DND-41 (cell line): ENCODE data around the gene TAGAP.

ENCODE experiments used
- EZH2 ChIP-seq: IDR thresholded peaks from 3 replicates; pipeline ENCODE4 v1.6.1; 2012; ENCODE audit warnings: borderline replicate concordance, low read depth, mild to moderate bottlenecking, moderate library complexity, low read length, inconsistent platforms; ENCODE audit not compliant: severe bottlenecking
- TF ChIP-seq, protein P1 (sequence below): IDR thresholded peaks from 2 replicates; pipeline ENCODE4 v1.5.1; 2012; ENCODE audit warnings: borderline replicate concordance, low read length, moderate library complexity, mild to moderate bottlenecking; ENCODE audit not compliant: poor library complexity, severe bottlenecking; ENCODE audit errors: extremely low read depth

DNA sequence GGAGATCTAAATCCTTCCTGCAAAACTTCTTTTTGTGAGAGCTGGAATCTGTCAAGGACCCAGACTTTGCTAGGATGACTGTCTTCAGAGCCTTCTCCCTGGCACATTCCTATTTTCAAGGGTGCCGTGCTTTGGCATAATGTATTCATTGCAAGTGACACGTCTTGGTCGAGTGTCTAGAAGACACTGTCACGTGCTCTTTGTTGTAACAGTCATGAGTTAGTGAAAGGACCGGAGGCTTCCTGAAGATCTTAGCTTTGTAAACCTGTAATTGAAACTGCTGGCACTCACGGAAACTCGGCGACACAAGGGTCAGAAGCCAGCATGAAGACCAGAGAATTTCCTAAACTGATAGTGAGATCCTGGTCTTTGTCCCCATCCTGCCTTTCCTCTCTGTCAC, 19.7 kb upstream of the TAGAP start:
- TF ChIP-seq, protein P1, sequence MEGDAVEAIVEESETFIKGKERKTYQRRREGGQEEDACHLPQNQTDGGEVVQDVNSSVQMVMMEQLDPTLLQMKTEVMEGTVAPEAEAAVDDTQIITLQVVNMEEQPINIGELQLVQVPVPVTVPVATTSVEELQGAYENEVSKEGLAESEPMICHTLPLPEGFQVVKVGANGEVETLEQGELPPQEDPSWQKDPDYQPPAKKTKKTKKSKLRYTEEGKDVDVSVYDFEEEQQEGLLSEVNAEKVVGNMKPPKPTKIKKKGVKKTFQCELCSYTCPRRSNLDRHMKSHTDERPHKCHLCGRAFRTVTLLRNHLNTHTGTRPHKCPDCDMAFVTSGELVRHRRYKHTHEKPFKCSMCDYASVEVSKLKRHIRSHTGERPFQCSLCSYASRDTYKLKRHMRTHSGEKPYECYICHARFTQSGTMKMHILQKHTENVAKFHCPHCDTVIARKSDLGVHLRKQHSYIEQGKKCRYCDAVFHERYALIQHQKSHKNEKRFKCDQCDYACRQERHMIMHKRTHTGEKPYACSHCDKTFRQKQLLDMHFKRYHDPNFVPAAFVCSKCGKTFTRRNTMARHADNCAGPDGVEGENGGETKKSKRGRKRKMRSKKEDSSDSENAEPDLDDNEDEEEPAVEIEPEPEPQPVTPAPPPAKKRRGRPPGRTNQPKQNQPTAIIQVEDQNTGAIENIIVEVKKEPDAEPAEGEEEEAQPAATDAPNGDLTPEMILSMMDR, result no peak
- no peak for TF ChIP-seq EZH2
